LNCAP (cell line): ENCODE results near the gene PELI2.

ENCODE experiments used
- TF ChIP-seq, protein P1 (sequence below): fragments of 450-650 bp; IDR thresholded peaks from 2 replicates; pipeline ENCODE4 v1.5.1; 2017; ENCODE audit warnings: mild to moderate bottlenecking

Gene PELI2, protein sequence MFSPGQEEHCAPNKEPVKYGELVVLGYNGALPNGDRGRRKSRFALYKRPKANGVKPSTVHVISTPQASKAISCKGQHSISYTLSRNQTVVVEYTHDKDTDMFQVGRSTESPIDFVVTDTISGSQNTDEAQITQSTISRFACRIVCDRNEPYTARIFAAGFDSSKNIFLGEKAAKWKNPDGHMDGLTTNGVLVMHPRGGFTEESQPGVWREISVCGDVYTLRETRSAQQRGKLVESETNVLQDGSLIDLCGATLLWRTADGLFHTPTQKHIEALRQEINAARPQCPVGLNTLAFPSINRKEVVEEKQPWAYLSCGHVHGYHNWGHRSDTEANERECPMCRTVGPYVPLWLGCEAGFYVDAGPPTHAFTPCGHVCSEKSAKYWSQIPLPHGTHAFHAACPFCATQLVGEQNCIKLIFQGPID

DNA sequence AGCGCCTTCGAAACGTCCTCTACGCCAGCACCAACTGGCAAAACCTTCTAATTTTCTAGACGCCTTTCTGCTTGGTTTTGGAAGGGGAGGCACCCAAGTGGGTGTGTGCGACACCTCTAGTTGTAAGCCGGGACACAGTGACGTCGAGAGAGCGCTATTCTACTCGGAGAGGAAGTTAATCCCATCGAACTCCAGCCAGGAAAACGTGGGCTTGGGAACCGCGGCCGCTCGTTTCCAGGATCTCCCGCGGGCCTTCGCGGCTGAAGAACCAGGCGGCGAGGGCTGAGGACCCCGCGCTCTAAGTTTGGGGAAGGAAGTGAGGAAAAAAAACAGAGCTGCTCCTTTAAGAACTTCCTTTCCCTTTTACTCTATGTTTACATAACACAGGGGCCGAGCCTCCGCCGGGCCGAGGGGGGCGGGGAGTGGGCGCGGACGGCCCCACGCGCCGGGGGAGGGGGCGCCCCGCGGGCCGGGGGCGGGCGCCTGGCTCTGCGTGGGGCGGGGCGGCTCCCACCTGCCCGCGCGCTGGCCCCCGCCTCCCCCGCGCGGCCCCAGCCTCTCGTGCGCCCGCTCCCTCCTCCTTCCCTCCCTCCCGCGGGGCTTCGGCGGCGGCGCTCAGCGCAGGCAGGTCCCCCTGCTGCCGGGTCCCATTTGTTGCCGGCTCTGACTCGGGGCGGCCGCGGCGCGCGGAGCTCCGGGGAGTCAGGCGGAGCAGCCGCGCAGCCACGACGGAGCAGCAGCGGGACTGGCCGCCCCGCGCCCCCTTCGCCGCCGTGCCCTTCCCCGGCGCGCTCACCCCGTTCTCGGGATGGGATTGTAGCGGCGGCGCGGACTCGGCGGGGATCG lies at the start of gene PELI2:
PELI2 (plus strand) TSS at position 647 of the 846 bp plus-strand sequence. CDS start 250 bp downstream, outside the sequence.
- TF ChIP-seq, protein P1, sequence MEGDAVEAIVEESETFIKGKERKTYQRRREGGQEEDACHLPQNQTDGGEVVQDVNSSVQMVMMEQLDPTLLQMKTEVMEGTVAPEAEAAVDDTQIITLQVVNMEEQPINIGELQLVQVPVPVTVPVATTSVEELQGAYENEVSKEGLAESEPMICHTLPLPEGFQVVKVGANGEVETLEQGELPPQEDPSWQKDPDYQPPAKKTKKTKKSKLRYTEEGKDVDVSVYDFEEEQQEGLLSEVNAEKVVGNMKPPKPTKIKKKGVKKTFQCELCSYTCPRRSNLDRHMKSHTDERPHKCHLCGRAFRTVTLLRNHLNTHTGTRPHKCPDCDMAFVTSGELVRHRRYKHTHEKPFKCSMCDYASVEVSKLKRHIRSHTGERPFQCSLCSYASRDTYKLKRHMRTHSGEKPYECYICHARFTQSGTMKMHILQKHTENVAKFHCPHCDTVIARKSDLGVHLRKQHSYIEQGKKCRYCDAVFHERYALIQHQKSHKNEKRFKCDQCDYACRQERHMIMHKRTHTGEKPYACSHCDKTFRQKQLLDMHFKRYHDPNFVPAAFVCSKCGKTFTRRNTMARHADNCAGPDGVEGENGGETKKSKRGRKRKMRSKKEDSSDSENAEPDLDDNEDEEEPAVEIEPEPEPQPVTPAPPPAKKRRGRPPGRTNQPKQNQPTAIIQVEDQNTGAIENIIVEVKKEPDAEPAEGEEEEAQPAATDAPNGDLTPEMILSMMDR = peak; percentile 12; the same call in 1 of the 2 replicates

DNA sequence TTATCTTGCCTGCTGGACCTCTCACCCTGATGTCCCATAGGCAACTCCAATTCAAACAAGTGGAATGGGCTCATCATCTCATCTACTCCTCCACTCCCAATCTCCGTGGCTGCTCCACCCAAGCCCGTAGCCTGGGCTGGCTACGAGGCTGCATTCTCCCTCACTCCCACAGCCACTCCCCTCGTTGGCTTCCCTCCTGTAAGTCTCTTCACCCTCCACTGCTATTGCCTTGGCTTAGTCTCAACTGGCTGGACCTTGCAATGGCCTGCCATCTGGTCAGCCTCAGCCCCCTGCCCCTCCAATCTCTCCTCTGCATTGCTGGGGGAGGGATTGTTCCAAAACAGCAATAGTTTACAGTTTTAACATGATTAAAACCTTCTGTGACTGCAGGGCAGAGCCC lies 44.4 kb upstream of the PELI2 start:
- TF ChIP-seq, protein P1 = no peak

DNA sequence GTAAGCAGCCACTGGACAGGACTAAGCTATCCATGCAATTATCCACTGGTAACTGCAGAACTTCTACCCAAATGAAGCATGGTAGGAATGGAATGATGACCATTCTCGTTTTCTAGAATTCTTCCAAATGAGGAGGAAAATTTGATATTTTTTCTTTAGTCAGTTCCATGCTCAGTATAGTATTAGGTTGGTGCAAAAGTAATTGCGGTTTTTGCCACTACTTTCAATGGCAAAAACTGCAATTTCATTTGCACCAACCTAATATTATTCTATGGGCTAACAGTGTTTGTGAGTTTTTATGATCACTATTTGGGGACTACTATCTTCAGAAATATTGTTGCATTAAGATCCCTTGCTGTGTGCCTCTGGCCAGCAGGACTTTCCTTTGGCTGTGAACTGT lies 42.9 kb upstream of the PELI2 start:
- TF ChIP-seq, protein P1 = no peak

DNA sequence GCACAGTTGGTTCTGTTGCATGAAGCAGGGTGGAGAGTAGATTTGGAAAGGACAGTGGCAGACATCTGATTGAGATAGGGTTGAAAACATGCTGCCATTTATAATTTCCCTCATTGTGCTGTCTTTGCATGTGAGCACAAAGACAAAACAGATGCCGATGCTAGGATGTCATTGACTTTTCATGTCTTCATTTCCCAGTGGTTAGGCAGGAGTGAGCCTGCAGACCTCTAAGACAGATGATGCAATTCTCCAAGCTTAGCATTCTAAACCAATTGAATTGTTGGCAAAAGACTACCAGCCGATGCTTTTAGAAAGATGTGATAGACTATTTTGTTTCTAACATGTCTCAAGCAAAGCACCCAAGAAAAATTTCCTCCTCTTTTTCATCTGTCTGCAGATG lies 37.1 kb upstream of the PELI2 start:
- TF ChIP-seq, protein P1 = no peak

DNA sequence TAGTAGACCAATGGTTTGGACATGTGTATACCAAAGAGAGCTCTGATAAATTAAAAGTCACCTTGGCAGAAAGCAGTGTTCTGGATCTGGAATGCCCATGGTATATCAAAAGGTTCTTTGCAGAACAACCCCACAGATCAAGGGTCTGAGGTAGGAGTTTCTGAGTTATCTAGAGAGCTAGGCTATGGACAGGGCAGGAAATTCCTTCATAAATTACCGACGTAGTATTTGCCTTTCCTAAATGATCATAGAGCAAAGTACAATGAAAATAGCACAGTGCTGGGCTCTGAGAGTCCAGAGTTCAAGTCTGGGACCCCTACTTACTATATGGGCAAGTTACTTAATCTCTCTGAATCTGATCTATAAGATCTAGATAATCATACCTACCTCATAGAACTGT lies 35.3 kb upstream of the PELI2 start:
- TF ChIP-seq, protein P1 = no peak

DNA sequence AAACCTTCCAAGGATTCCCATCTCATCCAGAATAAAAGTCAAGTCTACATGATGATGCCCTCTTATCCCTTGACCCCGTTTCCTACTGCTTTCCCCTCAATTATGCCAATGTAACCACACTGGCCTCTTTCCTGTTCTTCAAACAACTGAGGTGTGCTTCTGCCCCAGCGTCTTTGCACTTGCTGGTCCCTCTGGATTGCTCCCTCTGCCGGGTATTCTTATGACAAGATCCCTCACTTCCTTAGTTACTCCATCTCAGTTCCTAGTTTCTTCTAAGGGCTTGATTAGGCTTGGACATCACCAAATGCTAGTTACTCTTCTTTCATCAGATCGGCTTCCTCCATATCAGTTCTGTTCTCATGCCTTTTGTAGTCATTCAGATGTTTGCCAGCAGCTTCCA lies 32.7 kb upstream of the PELI2 start:
- TF ChIP-seq, protein P1 = no peak; the same call in 1 of the 2 replicates

DNA sequence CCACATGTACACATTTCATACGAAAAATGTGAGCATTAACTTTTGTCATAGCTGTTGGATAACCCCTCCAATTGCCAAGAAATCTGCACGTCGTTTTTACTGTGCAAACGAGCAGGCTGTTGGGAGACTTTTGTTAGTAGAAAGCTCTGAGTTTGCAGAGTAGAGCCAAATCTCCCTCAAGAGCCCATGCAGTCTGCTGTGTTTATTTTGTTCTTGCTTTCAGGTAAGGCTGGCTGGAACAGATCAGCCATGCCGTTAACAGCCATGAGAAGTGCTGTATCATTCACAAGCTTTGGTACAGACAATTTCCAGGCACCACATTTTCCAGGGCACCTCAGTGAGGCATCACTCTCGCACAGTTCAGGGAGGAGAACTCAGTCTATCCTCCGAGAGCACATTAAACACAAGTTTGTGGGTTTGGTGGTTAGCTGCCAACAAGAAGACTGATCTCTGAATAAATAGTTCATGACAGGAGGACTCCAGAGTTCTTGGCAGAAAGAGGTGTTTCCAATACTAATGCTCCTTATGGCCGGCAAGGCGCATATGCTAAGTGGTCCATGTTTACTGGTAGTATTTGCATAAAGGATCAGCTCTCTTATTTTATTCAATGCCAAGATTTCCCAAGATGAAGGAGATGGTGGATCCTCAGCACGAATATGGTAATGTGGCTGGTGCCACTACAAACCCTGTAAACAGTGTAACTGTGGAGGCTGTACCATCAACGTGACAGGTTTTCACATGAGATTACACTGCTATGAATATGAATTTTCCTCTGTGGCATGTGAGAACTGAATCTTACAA lies 30.3 kb upstream of the PELI2 start:
- TF ChIP-seq, protein P1 = no peak
